ENCODE measurements around the gene LILRB1.
"Not testable (repeated sequence)": the region's sequence is repeated elsewhere in the genome, so short reads cannot be mapped to it uniquely, and the experiment has no call there.

The LILRB1 gene

DNA sequence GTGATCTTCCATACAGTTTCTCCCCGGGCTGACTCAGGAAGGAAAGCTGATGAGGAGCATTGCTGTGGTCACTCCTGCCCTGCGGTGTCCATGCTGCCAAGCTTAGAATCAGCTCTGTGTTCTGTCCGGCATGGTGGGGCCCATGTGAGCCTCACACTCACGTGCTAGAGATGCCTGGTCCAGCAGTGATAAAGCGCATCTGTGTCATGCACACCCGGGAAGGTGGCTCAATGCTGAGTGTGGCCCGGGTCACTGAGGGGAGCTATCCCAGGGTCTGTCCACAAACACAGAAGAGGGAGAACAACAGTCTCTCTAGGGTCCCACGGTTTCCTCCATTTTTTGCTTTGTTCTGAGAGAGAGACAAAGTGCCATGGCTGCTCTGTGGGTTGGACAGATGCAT, 3.5 kb upstream of the LILRB1 start:
- Histone ChIP-seq H3K9me2 (ENCODE audit: low read depth, low read length) (no peaks in the 10 kb centered on the region), H2AFZ (ENCODE audit: low read length) (no peak overlapping the region), H3K9me3 (ENCODE audit: low read length) (no peaks in the 10 kb centered on the region), H3K4me3 (ENCODE audit: low read depth, low read length, poor library complexity, severe bottlenecking) (no peak overlapping the region), H3K4me2 (ENCODE audit: low read length) (no peak overlapping the region), H3K79me2 (ENCODE audit: insufficient read depth, low read length) (no peaks in the 10 kb centered on the region), H3F3A (ENCODE audit: insufficient read depth, low read length) (no peaks in the 10 kb centered on the region), H3K9ac (ENCODE audit: low read length) (no peak overlapping the region), H3K4me1 (ENCODE audit: insufficient read depth, low read length, severe bottlenecking) (no peaks in the 10 kb centered on the region), H4K20me1 (ENCODE audit: insufficient read depth, low read length) (no peaks in the 10 kb centered on the region), H3K27ac (ENCODE audit: low read depth, low read length, poor library complexity, severe bottlenecking) (no peak overlapping the region), H3K27me3 (ENCODE audit: insufficient read depth, low read length) (no peaks in the 10 kb centered on the region), H3K36me3 (ENCODE audit: insufficient read depth, low read length) (no peaks in the 10 kb centered on the region)
- TF ChIP-seq EZH2 (IDR thresholded peaks at IDR 0.05; ENCODE audit: borderline replicate concordance, low read length): no peak
- TF ChIP-seq, protein P1, sequence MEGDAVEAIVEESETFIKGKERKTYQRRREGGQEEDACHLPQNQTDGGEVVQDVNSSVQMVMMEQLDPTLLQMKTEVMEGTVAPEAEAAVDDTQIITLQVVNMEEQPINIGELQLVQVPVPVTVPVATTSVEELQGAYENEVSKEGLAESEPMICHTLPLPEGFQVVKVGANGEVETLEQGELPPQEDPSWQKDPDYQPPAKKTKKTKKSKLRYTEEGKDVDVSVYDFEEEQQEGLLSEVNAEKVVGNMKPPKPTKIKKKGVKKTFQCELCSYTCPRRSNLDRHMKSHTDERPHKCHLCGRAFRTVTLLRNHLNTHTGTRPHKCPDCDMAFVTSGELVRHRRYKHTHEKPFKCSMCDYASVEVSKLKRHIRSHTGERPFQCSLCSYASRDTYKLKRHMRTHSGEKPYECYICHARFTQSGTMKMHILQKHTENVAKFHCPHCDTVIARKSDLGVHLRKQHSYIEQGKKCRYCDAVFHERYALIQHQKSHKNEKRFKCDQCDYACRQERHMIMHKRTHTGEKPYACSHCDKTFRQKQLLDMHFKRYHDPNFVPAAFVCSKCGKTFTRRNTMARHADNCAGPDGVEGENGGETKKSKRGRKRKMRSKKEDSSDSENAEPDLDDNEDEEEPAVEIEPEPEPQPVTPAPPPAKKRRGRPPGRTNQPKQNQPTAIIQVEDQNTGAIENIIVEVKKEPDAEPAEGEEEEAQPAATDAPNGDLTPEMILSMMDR (IDR thresholded peaks at IDR 0.05; ENCODE audit: low read length): no peak

DNA sequence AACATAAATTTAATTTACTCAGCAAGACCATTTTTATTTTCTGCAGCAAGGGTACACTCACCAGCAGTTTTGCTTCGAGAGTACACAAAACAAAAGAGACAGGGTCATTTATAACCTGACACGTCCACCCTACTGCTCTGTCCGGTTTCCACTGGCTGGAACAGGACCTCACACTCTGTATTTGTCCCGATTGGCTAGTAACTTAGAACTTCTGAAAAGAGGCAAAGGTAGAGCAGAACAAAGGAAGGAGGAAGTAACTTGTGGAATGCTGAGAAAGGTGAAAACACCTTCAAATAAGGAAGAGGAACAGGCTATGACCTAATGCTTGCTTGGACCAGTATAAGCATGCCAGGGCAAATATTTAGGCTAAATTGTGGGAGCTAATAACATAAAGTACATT, 2.4 kb upstream of the LILRB1 start:
- H2AFZ ChIP-seq (ENCODE audit: low read length): not testable (repeated sequence)

DNA sequence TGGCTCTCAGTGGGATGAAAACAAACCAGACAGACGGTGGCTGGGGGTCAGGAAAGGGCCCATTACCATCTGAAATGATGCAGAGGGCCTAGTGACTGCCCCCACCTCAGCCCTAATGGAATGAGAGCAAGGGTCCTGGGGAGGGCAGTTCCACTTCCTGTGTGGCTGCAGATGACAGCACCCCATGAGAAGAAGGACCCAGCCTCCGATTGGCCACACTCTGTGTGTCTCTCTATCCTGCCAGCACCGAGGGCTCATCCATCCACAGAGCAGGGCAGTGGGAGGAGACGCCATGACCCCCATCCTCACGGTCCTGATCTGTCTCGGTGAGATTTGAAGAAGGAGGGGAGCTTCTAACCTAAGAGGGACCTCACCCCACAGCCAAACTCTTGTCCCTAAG, 498 bp downstream of the LILRB1 start:
- Histone ChIP-seq H3K4me2 (ENCODE audit: low read length) (no peak overlapping the region), H3K9me3 (ENCODE audit: low read length) (no peaks in the 10 kb centered on the region), H2AFZ (ENCODE audit: low read length) (no peak overlapping the region), H3K79me2 (ENCODE audit: insufficient read depth, low read length) (no peaks in the 10 kb centered on the region), H3K4me3 (ENCODE audit: low read depth, low read length, poor library complexity, severe bottlenecking) (no peak overlapping the region), H3K27ac (ENCODE audit: low read depth, low read length, poor library complexity, severe bottlenecking) (no peak overlapping the region), H3K9ac (ENCODE audit: low read length) (no peak overlapping the region), H3K9me2 (ENCODE audit: low read depth, low read length) (no peaks in the 10 kb centered on the region), H3K4me1 (ENCODE audit: insufficient read depth, low read length, severe bottlenecking) (no peaks in the 10 kb centered on the region), H3K36me3 (ENCODE audit: insufficient read depth, low read length) (no peaks in the 10 kb centered on the region), H4K20me1 (ENCODE audit: insufficient read depth, low read length) (no peaks in the 10 kb centered on the region), H3K27me3 (ENCODE audit: insufficient read depth, low read length) (no peaks in the 10 kb centered on the region), H3F3A (ENCODE audit: insufficient read depth, low read length) (no peaks in the 10 kb centered on the region)
- TF ChIP-seq, protein P1 (IDR thresholded peaks at IDR 0.05; ENCODE audit: low read length): no peak
- TF ChIP-seq EZH2 (IDR thresholded peaks at IDR 0.05; ENCODE audit: borderline replicate concordance, low read length): no peak

More for the DNA sequence above, 2.4 kb upstream of the LILRB1 start:
- H3K4me3 ChIP-seq (ENCODE audit: low read depth, low read length, poor library complexity, severe bottlenecking); H3K9me3 ChIP-seq (ENCODE audit: low read length); H3K36me3 ChIP-seq (ENCODE audit: insufficient read depth, low read length); H3K4me2 ChIP-seq (ENCODE audit: low read length); H4K20me1 ChIP-seq (ENCODE audit: insufficient read depth, low read length); H3K9me2 ChIP-seq (ENCODE audit: low read depth, low read length); H3F3A ChIP-seq (ENCODE audit: insufficient read depth, low read length); H3K4me1 ChIP-seq (ENCODE audit: insufficient read depth, low read length, severe bottlenecking); H3K27ac ChIP-seq (ENCODE audit: low read depth, low read length, poor library complexity, severe bottlenecking); H3K9ac ChIP-seq (ENCODE audit: low read length); H3K27me3 ChIP-seq (ENCODE audit: insufficient read depth, low read length); H3K79me2 ChIP-seq (ENCODE audit: insufficient read depth, low read length): not testable (repeated sequence)

DNA sequence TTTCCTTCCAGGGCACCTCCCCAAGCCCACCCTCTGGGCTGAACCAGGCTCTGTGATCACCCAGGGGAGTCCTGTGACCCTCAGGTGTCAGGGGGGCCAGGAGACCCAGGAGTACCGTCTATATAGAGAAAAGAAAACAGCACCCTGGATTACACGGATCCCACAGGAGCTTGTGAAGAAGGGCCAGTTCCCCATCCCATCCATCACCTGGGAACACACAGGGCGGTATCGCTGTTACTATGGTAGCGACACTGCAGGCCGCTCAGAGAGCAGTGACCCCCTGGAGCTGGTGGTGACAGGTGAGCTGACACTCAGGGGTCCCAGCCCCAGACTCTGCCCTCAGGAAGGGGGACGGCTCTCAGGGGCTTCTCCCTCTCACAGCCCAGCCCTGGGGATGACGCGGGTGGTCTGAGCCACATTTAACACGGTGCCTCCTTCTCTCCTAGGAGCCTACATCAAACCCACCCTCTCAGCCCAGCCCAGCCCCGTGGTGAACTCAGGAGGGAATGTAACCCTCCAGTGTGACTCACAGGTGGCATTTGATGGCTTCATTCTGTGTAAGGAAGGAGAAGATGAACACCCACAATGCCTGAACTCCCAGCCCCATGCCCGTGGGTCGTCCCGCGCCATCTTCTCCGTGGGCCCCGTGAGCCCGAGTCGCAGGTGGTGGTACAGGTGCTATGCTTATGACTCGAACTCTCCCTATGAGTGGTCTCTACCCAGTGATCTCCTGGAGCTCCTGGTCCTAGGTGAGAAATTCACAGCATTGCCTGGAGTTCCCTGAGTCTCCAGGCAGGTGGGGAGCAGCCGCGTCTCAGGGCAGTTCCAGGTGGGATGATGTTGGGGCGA, 1.4 kb downstream of the LILRB1 start:
- not testable (repeated sequence) for H3K9me2 ChIP-seq (ENCODE audit: low read depth, low read length); H2AFZ ChIP-seq (ENCODE audit: low read length); H3K4me1 ChIP-seq (ENCODE audit: insufficient read depth, low read length, severe bottlenecking); H3K27ac ChIP-seq (ENCODE audit: low read depth, low read length, poor library complexity, severe bottlenecking); H3K9ac ChIP-seq (ENCODE audit: low read length); H4K20me1 ChIP-seq (ENCODE audit: insufficient read depth, low read length); H3K79me2 ChIP-seq (ENCODE audit: insufficient read depth, low read length); H3F3A ChIP-seq (ENCODE audit: insufficient read depth, low read length); H3K4me3 ChIP-seq (ENCODE audit: low read depth, low read length, poor library complexity, severe bottlenecking); H3K27me3 ChIP-seq (ENCODE audit: insufficient read depth, low read length); H3K36me3 ChIP-seq (ENCODE audit: insufficient read depth, low read length); H3K4me2 ChIP-seq (ENCODE audit: low read length); H3K9me3 ChIP-seq (ENCODE audit: low read length)

DNA sequence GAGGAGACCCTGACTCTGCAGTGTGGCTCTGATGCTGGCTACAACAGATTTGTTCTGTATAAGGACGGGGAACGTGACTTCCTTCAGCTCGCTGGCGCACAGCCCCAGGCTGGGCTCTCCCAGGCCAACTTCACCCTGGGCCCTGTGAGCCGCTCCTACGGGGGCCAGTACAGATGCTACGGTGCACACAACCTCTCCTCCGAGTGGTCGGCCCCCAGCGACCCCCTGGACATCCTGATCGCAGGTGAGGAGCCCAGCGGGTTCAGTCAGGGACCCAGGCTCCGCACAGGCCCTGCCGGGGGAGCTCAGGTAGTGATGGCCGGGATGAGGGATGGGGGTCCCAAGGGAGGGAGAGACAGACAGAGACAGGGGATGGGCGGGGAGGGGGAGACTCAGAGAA, 2.2 kb downstream of the LILRB1 start:
- not testable (repeated sequence) for H3K9me3 ChIP-seq (ENCODE audit: low read length); H3K4me1 ChIP-seq (ENCODE audit: insufficient read depth, low read length, severe bottlenecking); H4K20me1 ChIP-seq (ENCODE audit: insufficient read depth, low read length); H3F3A ChIP-seq (ENCODE audit: insufficient read depth, low read length); H3K4me3 ChIP-seq (ENCODE audit: low read depth, low read length, poor library complexity, severe bottlenecking); H3K4me2 ChIP-seq (ENCODE audit: low read length); H3K27me3 ChIP-seq (ENCODE audit: insufficient read depth, low read length); H3K27ac ChIP-seq (ENCODE audit: low read depth, low read length, poor library complexity, severe bottlenecking); H3K9ac ChIP-seq (ENCODE audit: low read length); H2AFZ ChIP-seq (ENCODE audit: low read length); H3K79me2 ChIP-seq (ENCODE audit: insufficient read depth, low read length); H3K36me3 ChIP-seq (ENCODE audit: insufficient read depth, low read length); H3K9me2 ChIP-seq (ENCODE audit: low read depth, low read length)
